Measurements from ENCODE around the gene ARPC5. TPM values are rescaled to one million over a fixed set of nuclear protein-coding genes. Genes with fewer than 3 reads are reported as not detected.

The ARPC5 gene
- total RNA-seq, 3 donors from 2014 or later, result 101 to 158 (median 123) TPM

GRCh38 chr1:183636783-183637182 lies 1.2 kb upstream of the ARPC5 start:
- Histone ChIP-seq H3K9me3 (no peaks in the 10 kb centered on the region), H3K4me3 (no peak overlapping the region), H3K36me3 (ENCODE audit: low read depth) (no peaks in the 10 kb centered on the region), H3K4me1 (ENCODE audit: low read depth) (peaks cover 23% of the 10 kb centered on the region)
- ATAC-seq, result no peak
- TF ChIP-seq, protein P1, sequence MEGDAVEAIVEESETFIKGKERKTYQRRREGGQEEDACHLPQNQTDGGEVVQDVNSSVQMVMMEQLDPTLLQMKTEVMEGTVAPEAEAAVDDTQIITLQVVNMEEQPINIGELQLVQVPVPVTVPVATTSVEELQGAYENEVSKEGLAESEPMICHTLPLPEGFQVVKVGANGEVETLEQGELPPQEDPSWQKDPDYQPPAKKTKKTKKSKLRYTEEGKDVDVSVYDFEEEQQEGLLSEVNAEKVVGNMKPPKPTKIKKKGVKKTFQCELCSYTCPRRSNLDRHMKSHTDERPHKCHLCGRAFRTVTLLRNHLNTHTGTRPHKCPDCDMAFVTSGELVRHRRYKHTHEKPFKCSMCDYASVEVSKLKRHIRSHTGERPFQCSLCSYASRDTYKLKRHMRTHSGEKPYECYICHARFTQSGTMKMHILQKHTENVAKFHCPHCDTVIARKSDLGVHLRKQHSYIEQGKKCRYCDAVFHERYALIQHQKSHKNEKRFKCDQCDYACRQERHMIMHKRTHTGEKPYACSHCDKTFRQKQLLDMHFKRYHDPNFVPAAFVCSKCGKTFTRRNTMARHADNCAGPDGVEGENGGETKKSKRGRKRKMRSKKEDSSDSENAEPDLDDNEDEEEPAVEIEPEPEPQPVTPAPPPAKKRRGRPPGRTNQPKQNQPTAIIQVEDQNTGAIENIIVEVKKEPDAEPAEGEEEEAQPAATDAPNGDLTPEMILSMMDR (IDR thresholded peaks at IDR 0.05), result no peak
- DNase-seq, result no peak
- intact Hi-C loops (cut with DNase I, micrococcal nuclease), result no loop called here

GRCh38 chr1:183636334-183636682 lies 725 bp upstream of the ARPC5 start:
- Histone ChIP-seq H3K4me1 (ENCODE audit: low read depth) (peaks cover 26% of the 10 kb centered on the region), H3K36me3 (ENCODE audit: low read depth) (no peaks in the 10 kb centered on the region), H3K4me3 (peak overlapping the region; percentile 75), H3K9me3 (no peaks in the 10 kb centered on the region)
- peak; percentile 55 for ATAC-seq
- TF ChIP-seq, protein P1 (IDR thresholded peaks at IDR 0.05), result no peak
- DNase-seq, result no peak
- intact Hi-C loops (cut with DNase I, micrococcal nuclease), result no loop called here

DNA sequence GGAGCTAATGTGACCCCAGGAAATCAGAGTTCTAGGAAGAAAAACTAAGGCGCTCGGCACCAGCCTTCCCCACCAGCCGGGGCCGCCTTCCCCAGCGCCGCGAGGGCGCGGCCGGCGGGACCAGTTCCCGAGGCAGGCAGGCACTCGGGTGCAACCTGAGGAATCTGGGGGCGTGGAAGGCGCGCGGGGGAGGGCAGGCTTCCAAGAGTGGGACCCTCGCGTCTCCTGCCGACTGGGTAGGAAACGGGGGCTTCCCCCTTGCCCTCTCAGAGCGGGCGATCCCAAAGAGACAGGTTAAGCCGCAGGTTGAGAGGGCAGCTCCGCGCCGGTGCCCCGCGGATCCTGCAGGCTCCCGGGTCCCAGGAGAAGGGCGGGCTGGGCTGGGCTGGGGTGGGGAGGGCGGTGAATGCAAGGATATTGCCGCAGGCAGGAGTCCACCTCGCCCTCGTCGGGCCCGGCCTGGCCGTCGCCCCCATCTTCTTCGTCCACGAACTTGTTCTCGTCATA lies 431 bp downstream of the ARPC5 start:
- intact Hi-C loops (cut with DNase I, micrococcal nuclease), result no loop called here
- peak; percentile 47 to 79 (median 77) for DNase-seq
- Histone ChIP-seq H3K4me1 (ENCODE audit: low read depth) (peaks cover 36% of the 10 kb centered on the region), H3K4me3 (peak overlapping the region; percentile 75), H3K36me3 (ENCODE audit: low read depth) (no peaks in the 10 kb centered on the region), H3K9me3 (no peaks in the 10 kb centered on the region)
- TF ChIP-seq, protein P1 (IDR thresholded peaks at IDR 0.05), result no peak
- peak; percentile 58 for ATAC-seq

DNA sequence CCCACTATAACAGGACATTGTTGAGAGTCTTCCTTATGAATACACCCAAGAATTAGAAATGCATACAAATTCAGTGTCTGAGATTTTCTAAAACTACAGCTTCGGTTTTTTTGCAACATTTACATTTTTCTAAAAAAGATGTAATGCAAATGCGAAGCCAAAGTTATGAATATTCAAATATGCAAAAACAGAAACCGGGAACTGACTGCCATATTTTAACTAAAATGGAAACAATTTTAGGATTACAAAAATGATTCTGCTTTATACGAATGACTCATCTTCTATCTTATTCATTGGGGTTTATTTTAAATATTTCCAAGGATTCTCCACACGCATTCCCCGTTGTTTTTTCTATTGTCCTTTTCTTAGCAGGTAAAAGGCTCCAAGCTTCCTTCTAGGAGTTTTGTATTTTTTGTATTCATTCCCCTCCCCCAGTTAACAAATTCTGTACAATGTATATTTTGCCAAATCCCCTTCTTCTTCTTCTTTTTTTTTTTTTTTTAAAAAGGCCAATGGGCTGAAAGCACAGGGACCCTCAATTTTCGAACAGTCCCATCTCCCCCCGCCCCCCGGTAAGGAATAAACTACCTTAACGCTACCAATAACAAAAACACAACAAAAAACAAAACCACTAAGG lies 1.0 kb downstream of the ARPC5 start:
- intact Hi-C loops (cut with DNase I, micrococcal nuclease), result no loop called here
- TF ChIP-seq, protein P1 (IDR thresholded peaks at IDR 0.05), result no peak
- H3K4me1 ChIP-seq (ENCODE audit: low read depth), result peaks cover 36% of the 10 kb centered on the region

DNA sequence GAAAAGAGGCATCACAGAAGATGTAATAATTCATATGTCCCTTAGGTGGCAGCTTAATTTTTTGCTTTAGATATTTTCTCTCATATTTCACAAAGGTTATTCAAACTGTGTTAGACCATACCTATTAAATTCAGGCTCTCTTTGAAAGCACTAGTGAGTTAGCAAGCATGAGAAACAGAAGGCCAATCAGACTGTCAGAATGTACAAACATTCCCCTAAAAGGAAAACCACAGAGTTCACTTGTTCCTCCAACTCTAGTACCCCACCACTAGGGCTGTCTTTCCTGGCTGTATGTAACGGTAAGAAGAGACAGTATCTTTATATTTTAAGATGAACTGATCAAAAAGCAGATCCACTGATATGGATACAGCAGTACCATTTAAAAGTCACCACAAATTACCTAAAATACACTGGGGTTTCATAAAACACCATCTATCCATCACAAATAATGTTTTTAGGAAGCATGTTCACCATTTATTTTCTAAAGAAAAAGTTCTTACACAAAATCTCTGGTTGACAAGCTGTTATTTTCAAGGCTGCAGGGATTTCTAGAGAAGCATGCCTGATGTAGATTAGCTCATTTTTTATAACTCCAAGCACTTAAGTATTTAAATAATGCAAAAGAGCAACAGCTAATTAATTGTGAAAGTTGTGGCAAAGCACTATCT lies 1.8 kb downstream of the ARPC5 start:
- H3K4me3 ChIP-seq, result no peak overlapping the region
- H3K36me3 ChIP-seq (ENCODE audit: low read depth), result no peaks in the 10 kb centered on the region
- TF ChIP-seq, protein P1 (IDR thresholded peaks at IDR 0.05), result peak; percentile 32
- H3K4me1 ChIP-seq (ENCODE audit: low read depth), result peaks cover 36% of the 10 kb centered on the region
- intact Hi-C loops (cut with DNase I, micrococcal nuclease), result no loop called here
- DNase-seq (peak in 1 of 3 donors; percentile 22), ATAC-seq (no peak)
- H3K9me3 ChIP-seq, result no peaks in the 10 kb centered on the region

More for the DNA sequence above, 1.0 kb downstream of the ARPC5 start:
- Histone ChIP-seq H3K36me3 (ENCODE audit: low read depth) (no peaks in the 10 kb centered on the region), H3K4me3 (peak overlapping the region; percentile 75), H3K9me3 (no peaks in the 10 kb centered on the region)
- ATAC-seq, result no peak
- no peak for DNase-seq
